SU-DHL-6 (cell line): Measurements from ENCODE around the gene IGIP.

ENCODE experiments used
- H2AFZ ChIP-seq: fragments of 200-600 bp; sonication (generic); 2 replicates; pipeline ENCODE4 v1.6.1; 2014; ENCODE audit warnings: low read depth, mild to moderate bottlenecking, moderate library complexity, mixed read lengths, antibody characterized with exemption, low read length; ENCODE audit not compliant: severe bottlenecking
- H3F3A ChIP-seq: fragments of 200-600 bp; shearing (Covaris generic); 2 replicates; pipeline ENCODE4 v1.6.0; 2016; ENCODE audit warnings: antibody characterized with exemption, mild to moderate bottlenecking; ENCODE audit not compliant: insufficient read depth
- H3K27ac ChIP-seq: fragments of 200-600 bp; sonication (generic); 2 replicates; pipeline ENCODE4 v1.5.1; 2016; ENCODE audit warnings: low read depth, mild to moderate bottlenecking, low read length, moderate library complexity, mixed read lengths
- H3K27me3 ChIP-seq: fragments of 200-600 bp; sonication (generic), shearing (Covaris generic); 2 replicates; pipeline ENCODE4 v1.6.0; 2014; ENCODE audit warnings: mild to moderate bottlenecking, low read length
- H3K36me3 ChIP-seq: fragments of 200-600 bp; sonication (generic); 2 replicates; pipeline ENCODE4 v1.6.1; 2014; ENCODE audit warnings: mild to moderate bottlenecking, low read length, mixed read lengths
- H3K4me2 ChIP-seq: fragments of 300-600, 200-600 bp; shearing (Covaris generic), sonication (generic); 2 replicates; pipeline ENCODE4 v1.6.0; 2014; ENCODE audit warnings: low read length, low read depth, mild to moderate bottlenecking; ENCODE audit not compliant: poor library complexity, severe bottlenecking
- H3K4me3 ChIP-seq: fragments of 200-600 bp; sonication (generic); 2 replicates; pipeline ENCODE4 v1.5.1; 2014; ENCODE audit warnings: antibody characterized with exemption, low read length, mild to moderate bottlenecking, mixed read lengths; ENCODE audit not compliant: insufficient read depth, poor library complexity, severe bottlenecking
- H3K79me2 ChIP-seq: fragments of 200-600 bp; sonication (generic); 2 replicates; pipeline ENCODE4 v1.6.1; 2014; ENCODE audit warnings: mild to moderate bottlenecking, low read length, moderate library complexity; ENCODE audit not compliant: insufficient read depth
- H3K9ac ChIP-seq: fragments of 200-600 bp; sonication (generic); 2 replicates; pipeline ENCODE4 v1.7.0; 2014; ENCODE audit warnings: mild to moderate bottlenecking, low read length
- H3K9me2 ChIP-seq: fragments of 200-600 bp; sonication (generic); replicated peaks from 2 replicates; pipeline ENCODE4 v1.6.1; 2014; ENCODE audit warnings: low read length; ENCODE audit not compliant: insufficient read depth
- H3K9me3 ChIP-seq: fragments of 200-600 bp; sonication (generic); 2 replicates; pipeline ENCODE4 v1.6.1; 2014; ENCODE audit warnings: low read length, mixed read lengths; ENCODE audit not compliant: insufficient read depth
- H4K20me1 ChIP-seq: fragments of 200-600 bp; sonication (generic); 2 replicates; pipeline ENCODE4 v1.6.1; 2014; ENCODE audit warnings: low read depth, mild to moderate bottlenecking, antibody characterized with exemption, low read length, moderate library complexity, mixed read lengths
- CTCF ChIP-seq: fragments of 200-600 bp; sonication (generic); IDR thresholded peaks from one replicate; pipeline ENCODE4 v1.5.1; 2017; ENCODE audit warnings: antibody characterized with exemption, mild to moderate bottlenecking, low read length, moderate library complexity; ENCODE audit not compliant: insufficient read depth, poor library complexity, severe bottlenecking
- EZH2phosphoT487 ChIP-seq: fragments of 200-600 bp; sonication (generic), shearing (Covaris generic); conservative IDR thresholded peaks from 2 replicates; pipeline ENCODE4 v1.6.1; 2018; ENCODE audit warnings: mild to moderate bottlenecking, antibody characterized with exemption, low read length, moderate library complexity, mixed read lengths

The IGIP gene

GRCh38 chr5:140165101-140165922 lies 39.6 kb downstream of the IGIP start:
- TF ChIP-seq CTCF, result no peak
- no peak for TF ChIP-seq EZH2phosphoT487
- Histone ChIP-seq H3K4me3 (no peak overlapping the region), H3K9ac (no peak overlapping the region), H3K4me2 (no peak overlapping the region), H3K79me2 (no peaks in the 10 kb centered on the region), H3K27ac (no peak overlapping the region), H2AFZ (no peak overlapping the region), H3K27me3 (no peaks in the 10 kb centered on the region), H3K9me2 (no peaks in the 10 kb centered on the region), H3K9me3 (no peaks in the 10 kb centered on the region), H4K20me1 (no peaks in the 10 kb centered on the region), H3F3A (no peaks in the 10 kb centered on the region), H3K36me3 (no peaks in the 10 kb centered on the region)

GRCh38 chr5:140165923-140166270 lies 40.2 kb downstream of the IGIP start:
- Histone ChIP-seq H3K9ac (no peak overlapping the region), H3K27me3 (no peaks in the 10 kb centered on the region), H3K79me2 (no peaks in the 10 kb centered on the region), H3K9me2 (no peaks in the 10 kb centered on the region), H3K36me3 (no peaks in the 10 kb centered on the region), H3K4me2 (no peak overlapping the region), H3K9me3 (no peaks in the 10 kb centered on the region), H3F3A (no peaks in the 10 kb centered on the region), H4K20me1 (no peaks in the 10 kb centered on the region), H3K4me3 (no peak overlapping the region), H3K27ac (no peak overlapping the region), H2AFZ (no peak overlapping the region)
- TF ChIP-seq CTCF (no peak), EZH2phosphoT487 (no peak)

DNA sequence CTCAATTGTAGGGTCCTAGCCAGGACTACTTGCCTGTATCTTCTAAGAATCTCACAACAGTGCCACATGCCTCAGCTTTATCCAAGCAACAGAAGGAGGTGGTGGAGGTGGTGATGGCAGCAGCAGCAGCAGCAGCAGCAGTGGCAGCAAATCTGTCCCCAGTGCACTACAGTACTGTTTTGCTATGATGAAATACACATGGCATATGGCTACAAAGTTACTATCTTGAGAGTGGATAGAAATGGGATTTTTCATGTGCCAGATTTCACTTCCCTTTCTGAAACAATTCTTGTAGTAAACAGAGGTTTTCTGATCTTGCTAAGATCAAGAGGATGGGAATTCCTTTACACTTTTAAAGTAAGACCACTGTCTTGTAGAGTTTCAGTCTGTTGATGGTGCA lies 41.2 kb downstream of the IGIP start:
- no peak for TF ChIP-seq CTCF
- H3K79me2 ChIP-seq, result no peaks in the 10 kb centered on the region
- no peak overlapping the region for H3K4me3 ChIP-seq
- H3K9me2 ChIP-seq, result no peaks in the 10 kb centered on the region
- H2AFZ ChIP-seq, result no peak overlapping the region
- no peak overlapping the region for H3K4me2 ChIP-seq
- no peak overlapping the region for H3K9ac ChIP-seq
- H3K27me3 ChIP-seq, result no peaks in the 10 kb centered on the region
- H3K27ac ChIP-seq, result no peak overlapping the region
- H4K20me1 ChIP-seq, result no peaks in the 10 kb centered on the region
- H3F3A ChIP-seq, result no peaks in the 10 kb centered on the region
- H3K36me3 ChIP-seq, result no peaks in the 10 kb centered on the region
- H3K9me3 ChIP-seq, result no peaks in the 10 kb centered on the region
